DMS 273 (cell line): ENCODE data around the gene SEC23IP.

ENCODE experiments used
- DNase-seq: peaks from one replicate; lab custom pipeline; 2025; ENCODE audit not compliant: unreplicated experiment; lab: John Stamatoyannopoulos, UW

Gene SEC23IP

DNA sequence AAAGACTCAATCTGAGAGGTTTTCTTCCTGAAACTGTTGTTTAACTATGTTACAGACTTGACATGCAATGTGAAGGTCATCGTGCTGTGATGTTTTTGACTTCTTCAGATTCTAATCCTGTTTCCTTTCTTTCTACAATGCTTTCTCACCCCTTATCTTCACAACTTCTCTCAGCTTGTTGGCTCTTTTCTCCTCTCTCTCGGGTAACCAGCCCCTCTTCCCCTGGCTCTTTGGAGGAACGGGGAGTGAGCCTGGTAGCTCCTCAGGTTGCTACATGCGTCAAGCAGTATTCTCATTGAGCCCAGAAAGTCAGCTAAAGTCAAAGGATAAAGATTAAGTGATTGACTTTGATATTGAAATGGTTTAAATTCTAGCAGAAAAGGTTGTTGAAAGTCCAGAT is 40.1 kb downstream of the SEC23IP start:
- no peak for DNase-seq

DNA sequence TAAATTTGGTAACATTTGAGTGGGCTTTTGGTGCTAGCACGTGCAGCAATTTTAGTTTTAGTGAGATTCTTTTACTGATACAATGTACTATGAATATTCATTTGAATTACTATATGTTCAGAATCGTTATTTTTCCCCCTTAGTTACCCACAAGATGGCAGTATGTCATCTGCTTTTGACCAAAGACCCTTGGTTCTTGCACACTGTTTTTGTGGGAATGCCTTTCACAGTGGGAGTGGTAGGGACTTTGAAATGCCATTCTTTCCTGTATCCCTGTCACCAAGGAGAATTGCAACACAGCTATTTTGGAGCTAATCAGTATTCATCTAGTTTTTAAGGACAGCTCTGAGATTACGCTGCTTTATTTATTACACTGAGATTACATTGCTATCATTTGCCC is 40.6 kb downstream of the SEC23IP start:
- DNase-seq = peak; percentile 49

DNA sequence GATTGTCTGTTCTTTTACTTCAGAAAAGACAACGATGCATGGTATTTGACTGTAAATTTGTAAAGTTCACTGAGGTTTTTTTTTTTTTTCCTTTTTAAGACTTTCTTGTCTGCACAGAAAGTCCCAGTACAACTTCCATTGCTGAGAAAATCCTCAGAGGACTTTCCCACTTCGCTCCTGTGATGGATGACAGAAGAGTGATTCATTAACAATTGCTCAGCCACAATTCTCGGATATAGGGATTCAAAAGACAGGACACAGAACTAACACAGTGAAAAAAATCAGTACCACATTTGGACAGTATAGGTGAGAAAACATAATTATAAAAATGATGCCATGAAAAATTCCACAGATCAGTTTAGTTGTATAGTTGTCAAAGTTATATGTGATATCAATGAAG is 48.0 kb downstream of the SEC23IP start:
- DNase-seq = no peak

DNA sequence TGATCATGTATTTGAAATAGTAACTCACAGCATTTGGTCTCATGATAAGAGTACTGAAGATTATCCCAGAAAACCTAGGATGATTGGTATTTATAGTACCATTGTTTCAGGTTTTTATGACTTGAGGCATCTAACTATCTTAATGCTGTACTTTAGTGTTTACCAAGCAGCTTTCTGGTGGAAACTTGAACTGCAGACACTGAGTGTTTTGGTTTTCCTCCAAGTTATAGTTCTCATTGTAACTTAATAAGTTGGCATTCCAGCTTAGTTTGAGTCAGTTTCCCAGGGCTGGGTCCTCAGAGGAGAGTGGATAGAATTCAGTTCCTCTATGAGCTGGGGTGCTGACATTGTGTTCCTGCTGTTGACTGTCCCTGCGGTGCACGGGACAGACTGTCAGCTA is 50.4 kb downstream of the SEC23IP start:
- no peak for DNase-seq

DNA sequence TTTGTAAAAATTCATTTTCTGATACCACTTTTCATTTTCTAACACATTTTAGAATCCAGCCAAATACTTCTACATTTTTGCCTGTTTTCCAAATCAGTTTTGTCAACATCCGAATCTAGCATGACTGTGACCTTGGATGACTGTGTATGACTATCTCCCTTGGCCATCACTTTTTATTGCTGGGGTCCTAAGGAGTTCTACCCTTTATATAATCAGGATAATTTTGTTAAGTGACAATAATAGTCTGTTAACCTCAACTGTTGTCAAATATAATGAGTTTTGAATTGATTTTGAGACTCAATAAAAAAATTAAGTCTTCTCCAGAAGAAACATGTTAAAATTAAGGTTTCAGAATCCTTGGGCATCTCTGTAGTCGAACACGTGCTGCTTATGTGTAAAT is 53.3 kb downstream of the SEC23IP start:
- no peak for DNase-seq

DNA sequence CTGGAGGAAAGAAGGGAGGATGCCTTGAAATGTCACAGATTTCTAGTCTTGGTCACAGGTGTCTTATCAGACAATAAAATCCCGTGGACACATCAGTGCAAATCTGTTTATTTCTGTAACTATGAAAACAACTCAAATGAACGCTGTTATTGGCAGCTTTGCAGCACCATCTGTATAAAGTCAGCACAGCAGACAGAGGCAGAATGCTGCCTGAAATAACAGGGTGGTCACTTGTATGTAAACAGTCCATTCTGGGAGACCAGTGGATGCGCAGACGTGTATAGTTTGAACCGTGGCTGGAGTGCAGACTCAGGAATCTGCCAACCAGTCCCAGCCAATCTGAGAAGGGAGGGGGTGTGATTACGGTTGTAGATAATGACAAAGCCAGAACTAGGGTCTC is 54.8 kb downstream of the SEC23IP start:
- peak; percentile 3 for DNase-seq

DNA sequence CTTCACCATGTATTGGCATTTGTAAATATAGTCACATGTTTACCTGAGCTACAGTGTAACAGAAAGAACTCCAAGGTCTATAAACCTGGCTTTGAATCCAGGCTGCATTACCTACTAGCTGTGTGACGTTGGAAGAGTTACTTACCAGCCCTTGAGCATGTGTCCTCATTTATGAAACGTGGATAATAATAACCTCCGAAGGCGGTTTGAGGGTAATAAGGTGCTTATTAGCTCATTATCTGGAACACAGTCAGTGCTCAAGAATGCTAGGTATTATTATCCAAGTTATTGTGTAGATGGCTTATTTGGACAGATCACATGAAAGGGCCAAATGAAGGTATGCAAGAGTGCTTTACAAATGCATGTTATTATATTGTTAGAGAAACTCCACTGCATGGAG is 64.9 kb downstream of the SEC23IP start:
- no peak for DNase-seq

DNA sequence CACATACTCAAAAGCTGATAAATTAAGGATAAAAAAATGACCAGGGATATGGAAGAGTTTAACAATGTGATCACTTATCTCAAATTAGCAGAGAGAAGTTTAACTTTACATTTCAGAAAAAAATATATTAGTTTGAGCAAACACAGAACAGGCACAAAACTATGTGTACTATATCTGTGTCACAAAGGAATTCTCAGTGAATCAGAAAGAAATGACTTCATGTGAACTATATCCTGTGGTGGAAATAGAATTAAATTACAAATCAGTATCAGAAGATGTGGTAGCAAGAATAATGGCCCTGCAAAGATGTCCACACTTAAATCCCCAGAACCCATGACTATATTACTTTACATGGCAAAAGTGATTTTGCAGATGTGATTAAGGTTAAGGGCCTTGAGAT is 70.3 kb downstream of the SEC23IP start:
- DNase-seq = no peak

DNA sequence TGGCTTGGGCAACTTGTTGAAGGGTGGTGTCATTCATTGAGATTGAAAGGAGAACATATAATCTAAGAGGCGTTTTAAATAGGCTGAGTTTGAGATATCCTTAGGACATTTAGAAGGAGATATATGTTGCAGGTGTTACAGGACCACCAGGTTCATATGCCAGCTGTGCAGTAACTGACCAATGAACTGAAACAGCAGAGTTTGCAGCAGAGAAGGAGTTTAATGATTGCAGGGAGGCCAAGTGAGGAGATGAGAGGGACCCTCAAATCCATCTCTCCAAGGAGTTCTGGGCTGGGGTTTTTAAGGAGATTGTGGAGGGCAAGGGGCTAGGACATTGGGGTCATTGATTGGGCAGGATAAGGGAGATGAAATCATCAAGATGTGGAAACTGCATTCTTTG is 74.5 kb downstream of the SEC23IP start:
- no peak for DNase-seq

DNA sequence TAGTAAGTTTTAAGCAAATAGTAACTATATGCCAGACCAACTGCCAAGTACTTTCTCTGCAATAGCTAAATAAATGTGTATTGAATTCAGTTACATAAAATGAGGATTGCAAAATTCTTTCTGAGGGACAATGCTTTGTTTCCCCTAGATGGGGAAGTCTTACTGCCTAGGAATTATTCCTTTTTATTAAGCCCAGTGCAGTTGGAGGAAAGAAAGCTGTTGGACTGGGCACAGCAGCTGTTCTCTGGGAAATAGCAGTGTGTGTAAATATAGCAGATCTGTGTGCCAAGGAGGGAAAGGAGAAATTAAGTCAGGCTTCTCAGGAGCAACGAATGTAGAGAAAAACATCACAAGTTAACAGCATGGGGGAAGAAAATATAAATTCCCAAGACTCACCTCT is 77.1 kb downstream of the SEC23IP start:
- DNase-seq = peak; percentile 13

DNA sequence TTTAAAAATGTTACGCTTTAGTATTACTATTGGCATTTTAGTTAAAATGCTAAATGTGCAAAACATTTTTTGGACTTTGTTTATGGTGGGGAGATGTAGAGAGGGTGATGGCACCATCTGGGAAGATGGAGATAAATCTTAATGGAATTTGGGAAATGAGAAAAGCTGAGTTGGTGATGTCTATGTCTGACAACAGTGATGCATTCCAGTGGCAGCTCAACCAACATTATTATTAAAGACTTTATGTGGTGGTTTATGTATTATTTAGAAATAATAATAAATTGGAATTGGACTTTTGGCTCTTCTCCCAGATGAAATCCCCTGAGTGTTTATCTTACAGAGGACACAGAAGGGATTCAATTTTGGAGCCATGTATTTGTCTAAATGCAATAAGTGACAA is 77.6 kb downstream of the SEC23IP start:
- no peak for DNase-seq

DNA sequence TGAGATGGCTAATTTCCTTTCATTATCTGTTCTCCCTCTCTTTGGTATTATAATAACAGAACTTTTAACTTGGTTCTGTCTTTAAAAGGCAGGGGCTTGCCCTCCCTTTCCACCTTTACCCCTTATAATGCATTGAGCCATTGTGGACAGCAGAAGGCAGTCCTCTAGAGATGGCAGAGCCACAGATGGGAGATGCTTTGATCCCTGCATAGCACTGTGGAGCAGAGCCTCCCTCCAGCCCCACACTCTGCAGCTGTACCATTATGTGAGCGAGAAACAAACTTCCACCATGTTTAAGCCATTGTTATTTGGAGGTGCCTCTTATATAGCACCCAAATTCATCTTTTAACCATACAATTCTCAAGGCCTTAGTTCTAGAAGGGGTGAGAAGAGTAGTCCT is 78.4 kb downstream of the SEC23IP start:
- DNase-seq = peak; percentile 3

DNA sequence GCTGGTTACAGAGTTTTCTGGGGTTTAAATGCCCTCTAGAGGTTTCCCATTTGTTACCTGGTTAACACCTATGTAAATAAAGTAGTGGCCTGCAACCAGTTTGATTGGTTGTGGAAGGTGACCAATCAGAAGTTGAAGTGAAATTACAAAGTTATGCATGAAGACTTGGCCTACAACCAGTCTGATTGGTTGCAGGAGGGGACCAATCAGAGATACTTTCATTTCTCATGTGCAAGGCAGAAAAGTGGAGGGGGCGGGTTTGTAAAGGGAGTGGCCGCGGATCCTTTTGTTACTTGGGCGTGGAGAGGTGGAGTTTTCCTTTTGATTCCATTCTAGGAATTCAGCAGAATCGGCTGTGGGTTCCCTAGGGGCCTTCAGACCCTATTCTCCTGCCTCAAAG is 80.8 kb downstream of the SEC23IP start:
- no peak for DNase-seq

DNA sequence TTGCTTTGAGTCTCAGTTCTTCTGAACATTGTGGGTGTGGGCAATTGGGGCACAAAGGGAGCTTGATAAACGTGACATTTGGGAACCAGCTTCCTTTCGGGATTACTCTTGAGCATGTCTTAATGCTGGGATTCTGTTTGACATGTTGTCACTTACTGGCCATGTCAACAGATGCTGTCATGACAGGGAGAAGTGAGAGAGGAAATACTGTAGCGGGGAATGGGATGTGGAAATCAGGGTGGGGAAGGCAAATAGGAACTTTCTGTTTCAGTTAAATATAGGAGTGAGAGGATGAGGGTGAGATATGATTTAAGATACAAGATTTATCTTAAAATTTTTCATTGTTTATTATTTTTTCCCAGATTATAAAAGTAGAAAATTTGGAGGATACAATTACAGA is 83.9 kb downstream of the SEC23IP start:
- DNase-seq = no peak

DNA sequence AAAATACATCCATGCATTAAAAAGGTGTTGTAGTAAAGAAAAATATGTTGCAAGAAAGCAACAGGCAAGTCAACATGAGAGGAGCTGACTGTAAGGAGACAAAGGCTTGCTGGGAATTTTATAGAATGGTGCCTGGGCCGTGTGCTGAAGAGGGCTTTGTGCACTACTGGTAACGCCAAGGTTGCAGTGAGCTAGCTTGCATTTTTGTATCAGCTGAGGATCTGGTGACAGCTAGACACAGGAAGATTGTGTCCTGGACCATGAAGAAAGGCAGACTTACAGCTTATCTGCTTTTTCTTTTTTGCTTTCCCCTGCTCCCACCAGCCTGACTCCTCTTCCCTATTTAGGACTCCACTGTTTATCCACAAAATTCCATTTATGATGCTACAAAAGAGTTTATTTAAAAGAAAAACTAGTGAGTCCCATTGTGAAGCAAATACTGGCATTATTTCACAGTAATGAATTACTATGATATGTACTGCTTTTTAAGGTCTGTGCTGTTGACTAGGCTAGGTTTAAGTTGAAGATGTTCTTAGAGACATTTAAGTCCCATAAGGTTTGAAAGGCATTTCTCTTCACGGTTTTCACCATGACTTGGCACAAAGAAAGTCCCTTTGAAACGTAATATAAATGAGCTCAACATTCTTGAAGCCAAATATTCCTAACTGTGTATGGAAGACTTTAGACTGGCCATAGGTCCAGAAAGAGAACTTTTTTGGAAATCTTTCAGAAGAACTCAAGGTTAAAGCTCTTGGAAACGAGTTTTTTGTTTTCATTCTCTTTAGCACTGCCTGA is 88.6 kb downstream of the SEC23IP start:
- DNase-seq = no peak

DNA sequence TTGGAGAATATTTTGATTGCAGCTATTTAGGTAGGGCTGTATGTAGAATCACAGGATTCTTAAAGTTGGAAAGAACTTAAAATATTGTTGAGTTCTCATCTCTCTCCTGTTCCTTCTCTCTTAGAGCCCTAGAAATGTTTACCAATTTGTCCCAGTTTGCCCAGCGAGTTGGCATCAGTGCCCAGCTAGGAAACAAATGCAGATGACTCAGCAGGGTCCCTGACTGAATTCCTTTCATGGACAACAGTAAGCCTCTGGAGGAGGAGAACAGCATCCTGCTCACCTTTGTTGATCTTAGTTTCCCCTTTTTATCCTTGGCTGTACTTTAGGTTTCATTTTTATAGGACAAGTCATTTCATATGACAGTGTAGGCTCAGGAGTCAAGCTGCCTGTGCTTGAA is 89.3 kb downstream of the SEC23IP start:
- no peak for DNase-seq

DNA sequence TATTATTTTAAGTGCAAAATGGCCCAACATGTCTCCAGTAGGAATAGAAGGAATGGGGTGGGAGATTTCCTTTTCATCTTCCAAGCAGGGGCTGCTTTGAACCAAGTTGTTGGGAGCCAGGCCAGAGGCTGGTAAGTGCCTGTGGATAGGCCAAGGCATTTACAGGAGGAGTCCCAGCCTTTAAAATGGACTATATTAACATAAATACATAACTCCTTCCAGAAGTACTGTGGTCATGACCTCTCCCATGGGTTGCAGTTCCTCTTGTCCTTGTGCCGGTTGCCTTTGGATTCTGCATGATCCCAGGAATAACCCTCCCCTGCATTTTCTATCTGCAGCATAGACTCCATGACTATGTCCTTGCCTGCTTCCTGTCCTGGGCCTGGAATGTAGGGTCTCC is 95.8 kb downstream of the SEC23IP start:
- no peak for DNase-seq

DNA sequence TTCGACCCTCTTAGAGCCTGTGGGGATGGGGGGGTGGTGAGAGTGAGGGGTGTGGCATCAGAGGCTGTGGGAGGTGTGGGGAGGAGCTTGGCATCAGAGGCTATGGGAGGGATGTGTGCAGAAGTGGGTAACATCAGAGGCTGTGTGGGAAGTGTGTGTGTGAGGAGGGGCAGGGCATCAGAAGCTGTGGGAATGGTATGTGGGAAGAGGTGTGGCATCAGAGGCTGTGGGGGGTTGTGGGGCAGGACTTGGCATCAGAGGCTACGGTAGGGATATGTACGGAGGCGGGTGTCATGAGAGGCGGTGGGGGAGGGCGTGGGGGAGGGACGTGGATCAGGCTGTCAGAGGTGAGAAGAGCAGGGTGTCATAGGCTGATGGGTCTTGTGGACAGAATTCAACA is 97.4 kb downstream of the SEC23IP start:
- no peak for DNase-seq

DNA sequence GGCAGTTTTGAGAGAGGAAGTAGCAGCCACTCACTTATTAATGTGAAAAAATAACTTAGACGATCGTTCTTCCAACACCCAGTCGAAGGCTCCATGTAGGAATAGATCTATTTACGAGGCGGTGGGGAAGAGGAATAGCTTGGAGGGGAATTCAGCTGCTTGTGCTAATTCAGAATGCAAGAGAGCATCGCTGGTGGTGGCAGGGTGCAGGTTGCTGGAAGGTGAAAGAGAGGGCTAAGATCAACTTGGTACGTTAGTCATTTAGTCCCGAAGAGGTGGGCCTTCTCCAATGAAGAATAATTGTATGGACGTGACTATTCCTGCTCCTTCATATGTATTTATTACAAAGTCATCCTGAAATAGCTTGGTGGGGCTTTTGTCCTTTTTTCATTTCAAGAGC is 98.5 kb downstream of the SEC23IP start:
- DNase-seq = no peak

DNA sequence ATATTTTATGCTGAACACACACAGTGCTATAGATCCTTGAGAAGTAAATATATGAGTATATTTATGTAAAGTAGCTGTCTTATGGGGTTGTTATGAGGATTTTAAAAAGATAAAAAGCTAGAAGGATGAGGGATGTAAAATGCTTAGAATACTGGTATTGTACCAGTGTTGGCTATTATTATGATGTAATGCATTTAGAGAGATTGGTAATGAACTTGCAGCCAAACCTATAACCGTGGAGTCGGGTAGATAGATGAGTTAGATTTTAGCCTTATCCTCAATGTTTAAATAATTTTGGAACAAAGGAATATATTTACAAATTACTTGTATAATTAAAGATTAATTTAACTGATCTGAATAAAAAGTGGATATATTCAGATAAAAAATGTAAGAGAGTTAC is 99.3 kb downstream of the SEC23IP start:
- DNase-seq = no peak
